ENCODE results near the gene ADGRG2.

The ADGRG2 gene

GRCh38 chrX:18973527-18974192, 148.6 kb downstream of the ADGRG2 start:
- H3K4me3 ChIP-seq (ENCODE audit: low read depth, low read length): no peak overlapping the region
- no peak overlapping the region for H3K27ac ChIP-seq
- TF ChIP-seq CTCF (IDR thresholded peaks at IDR 0.05; ENCODE audit: low read depth, low read length): no peak
- peak; percentile 32 for DNase-seq
- H3K27me3 ChIP-seq (ENCODE audit: insufficient read depth, low read depth, severe bottlenecking): peaks cover 26% of the 10 kb centered on the region
- no peaks in the 10 kb centered on the region for H3K9me3 ChIP-seq (ENCODE audit: severe bottlenecking)
- H3K36me3 ChIP-seq: no peaks in the 10 kb centered on the region

- no peak overlapping the region for H3K4me3 ChIP-seq (ENCODE audit: low read depth, low read length)
- DNase-seq: no peak
- no peak overlapping the region for H3K27ac ChIP-seq
- H3K27me3 ChIP-seq (ENCODE audit: insufficient read depth, low read depth, severe bottlenecking): peaks cover 15% of the 10 kb centered on the region
- no peaks in the 10 kb centered on the region for H3K9me3 ChIP-seq (ENCODE audit: severe bottlenecking)
- no peak for TF ChIP-seq CTCF (IDR thresholded peaks at IDR 0.05; ENCODE audit: low read depth, low read length)
- no peaks in the 10 kb centered on the region for H3K36me3 ChIP-seq
Observed at GRCh38 chrX:18971506-18971905, 150.8 kb downstream of the ADGRG2 start.

- Histone ChIP-seq H3K27me3 (ENCODE audit: insufficient read depth, low read depth, severe bottlenecking) (peaks cover 14% of the 10 kb centered on the region), H3K36me3 (no peaks in the 10 kb centered on the region), H3K4me3 (ENCODE audit: low read depth, low read length) (no peak overlapping the region), H3K9me3 (ENCODE audit: severe bottlenecking) (no peaks in the 10 kb centered on the region), H3K27ac (no peak overlapping the region)
- no peak for TF ChIP-seq CTCF (IDR thresholded peaks at IDR 0.05; ENCODE audit: low read depth, low read length)
- DNase-seq: no peak
Observed at GRCh38 chrX:18970465-18970864, 151.8 kb downstream of the ADGRG2 start.

GRCh38 chrX:18966624-18967023, 155.6 kb downstream of the ADGRG2 start:
- TF ChIP-seq CTCF (IDR thresholded peaks at IDR 0.05; ENCODE audit: low read depth, low read length): no peak

GRCh38 chrX:18964901-18965300, 157.4 kb downstream of the ADGRG2 start:
- no peak for DNase-seq
- Histone ChIP-seq H3K27me3 (ENCODE audit: insufficient read depth, low read depth, severe bottlenecking) (peaks cover 17% of the 10 kb centered on the region), H3K36me3 (no peaks in the 10 kb centered on the region), H3K4me3 (ENCODE audit: low read depth, low read length) (no peak overlapping the region), H3K27ac (no peak overlapping the region), H3K9me3 (ENCODE audit: severe bottlenecking) (no peaks in the 10 kb centered on the region)
- no peak for TF ChIP-seq CTCF (IDR thresholded peaks at IDR 0.05; ENCODE audit: low read depth, low read length)

More at GRCh38 chrX:18966624-18967023, 155.6 kb downstream of the ADGRG2 start:
- H3K27me3 ChIP-seq (ENCODE audit: insufficient read depth, low read depth, severe bottlenecking): peaks cover 17% of the 10 kb centered on the region
- no peak overlapping the region for H3K27ac ChIP-seq
- H3K4me3 ChIP-seq (ENCODE audit: low read depth, low read length): no peak overlapping the region
- H3K9me3 ChIP-seq (ENCODE audit: severe bottlenecking): no peaks in the 10 kb centered on the region
- DNase-seq: no peak
- no peaks in the 10 kb centered on the region for H3K36me3 ChIP-seq

GRCh38 chrX:18964026-18964425, 158.2 kb downstream of the ADGRG2 start:
- DNase-seq: peak; percentile 14
- H3K36me3 ChIP-seq: no peaks in the 10 kb centered on the region
- H3K4me3 ChIP-seq (ENCODE audit: low read depth, low read length): no peak overlapping the region
- H3K27ac ChIP-seq: no peak overlapping the region
- no peaks in the 10 kb centered on the region for H3K9me3 ChIP-seq (ENCODE audit: severe bottlenecking)
- H3K27me3 ChIP-seq (ENCODE audit: insufficient read depth, low read depth, severe bottlenecking): peaks cover 24% of the 10 kb centered on the region
- TF ChIP-seq CTCF (IDR thresholded peaks at IDR 0.05; ENCODE audit: low read depth, low read length): no peak
